ENCODE data around the gene GRK5.
"Not testable (repeated sequence)": the region's sequence is repeated elsewhere in the genome, so short reads cannot be mapped to it uniquely, and the experiment has no call there.

GRK5 gene

DNA sequence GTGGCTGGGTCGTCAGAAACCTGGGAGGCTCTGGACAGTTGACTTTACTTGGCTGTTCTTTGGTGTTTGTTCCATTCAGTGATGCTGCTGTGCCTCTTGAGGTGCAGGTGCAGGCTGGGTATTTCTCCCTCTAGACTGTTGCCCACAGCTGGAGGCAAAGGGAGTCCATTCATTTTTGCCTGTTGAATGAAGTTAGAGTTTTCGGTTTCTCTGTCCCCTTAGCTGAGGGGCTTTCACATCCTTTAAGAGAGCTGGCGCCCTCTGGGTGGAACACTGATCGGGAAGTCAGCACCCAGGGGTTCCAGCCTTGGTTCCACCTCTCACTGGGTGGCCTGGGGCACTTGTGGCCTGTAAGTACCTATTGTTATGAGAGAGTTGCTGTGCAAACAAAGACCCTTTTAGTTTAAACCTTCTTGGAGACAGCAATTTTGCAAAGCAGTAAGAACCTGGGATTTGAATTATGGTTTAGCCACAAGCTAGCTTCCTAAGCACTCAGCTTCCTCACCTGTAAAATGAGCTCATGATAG lies 67.2 kb downstream of the GRK5 start:
- no peak for DNase-seq (ENCODE audit: low read depth in 3 of 3)

GRCh38 chr10:119275085-119275484 lies 67.7 kb downstream of the GRK5 start:
- no peak for DNase-seq (ENCODE audit: low read depth in 3 of 3)

DNA sequence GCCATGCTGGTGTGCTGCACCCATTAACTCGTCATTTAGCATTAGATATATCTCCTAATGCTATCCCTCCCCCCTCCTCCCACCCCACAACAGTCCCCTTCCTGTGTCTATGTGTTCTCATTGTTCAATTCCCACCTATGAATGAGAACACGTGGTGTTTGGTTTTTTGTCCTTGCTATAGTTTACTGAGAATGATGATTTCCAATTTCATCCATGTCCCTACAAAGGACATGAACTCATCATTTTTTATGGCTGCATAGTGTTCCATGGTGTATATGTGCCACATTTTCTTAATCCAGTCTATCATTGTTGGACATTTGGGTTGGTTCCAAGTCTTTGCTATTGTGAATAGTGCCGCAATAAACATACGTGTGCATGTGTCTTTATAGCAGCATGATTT lies 68.8 kb downstream of the GRK5 start:
- DNase-seq (ENCODE audit: low read depth in 3 of 3): not testable (repeated sequence)

GRCh38 chr10:119278126-119278709 lies 70.8 kb downstream of the GRK5 start:
- no peak for DNase-seq (ENCODE audit: low read depth in 3 of 3)

DNA sequence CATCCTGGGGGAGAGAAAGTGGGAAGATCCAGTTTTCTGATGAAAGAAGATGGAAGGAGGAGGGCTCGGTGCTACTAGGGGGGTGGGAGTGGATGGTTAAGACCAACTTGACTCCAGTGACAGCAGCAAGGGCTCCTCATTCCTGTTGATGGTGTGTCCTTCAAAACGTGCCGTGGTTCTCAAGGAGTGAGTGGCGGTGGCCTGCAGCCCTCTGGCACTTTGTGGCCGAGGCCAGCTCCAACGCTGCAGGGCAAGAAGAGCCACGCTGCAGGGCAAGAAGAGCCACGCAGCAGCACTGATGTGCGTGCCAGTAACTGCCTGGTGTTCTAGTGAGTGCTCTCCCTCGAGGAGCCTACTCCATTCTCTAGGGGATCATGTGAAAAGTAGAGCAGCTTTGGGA lies 72.1 kb downstream of the GRK5 start:
- no peak for DNase-seq (ENCODE audit: low read depth in 3 of 3)

- no peak for DNase-seq (ENCODE audit: low read depth in 3 of 3)
Observed at GRCh38 chr10:119281581-119282071, 74.3 kb downstream of the GRK5 start.

- DNase-seq (ENCODE audit: low read depth in 3 of 3): no peak
Observed at GRCh38 chr10:119282446-119282845, 75.1 kb downstream of the GRK5 start.

GRCh38 chr10:119283387-119283786 lies 76.0 kb downstream of the GRK5 start:
- DNase-seq (ENCODE audit: low read depth in 3 of 3): no peak

- no peak for DNase-seq (ENCODE audit: low read depth in 3 of 3)
Observed at GRCh38 chr10:119283818-119284217, 76.4 kb downstream of the GRK5 start.

GRCh38 chr10:119284679-119285096 lies 77.3 kb downstream of the GRK5 start:
- DNase-seq (ENCODE audit: low read depth in 3 of 3): no peak

DNA sequence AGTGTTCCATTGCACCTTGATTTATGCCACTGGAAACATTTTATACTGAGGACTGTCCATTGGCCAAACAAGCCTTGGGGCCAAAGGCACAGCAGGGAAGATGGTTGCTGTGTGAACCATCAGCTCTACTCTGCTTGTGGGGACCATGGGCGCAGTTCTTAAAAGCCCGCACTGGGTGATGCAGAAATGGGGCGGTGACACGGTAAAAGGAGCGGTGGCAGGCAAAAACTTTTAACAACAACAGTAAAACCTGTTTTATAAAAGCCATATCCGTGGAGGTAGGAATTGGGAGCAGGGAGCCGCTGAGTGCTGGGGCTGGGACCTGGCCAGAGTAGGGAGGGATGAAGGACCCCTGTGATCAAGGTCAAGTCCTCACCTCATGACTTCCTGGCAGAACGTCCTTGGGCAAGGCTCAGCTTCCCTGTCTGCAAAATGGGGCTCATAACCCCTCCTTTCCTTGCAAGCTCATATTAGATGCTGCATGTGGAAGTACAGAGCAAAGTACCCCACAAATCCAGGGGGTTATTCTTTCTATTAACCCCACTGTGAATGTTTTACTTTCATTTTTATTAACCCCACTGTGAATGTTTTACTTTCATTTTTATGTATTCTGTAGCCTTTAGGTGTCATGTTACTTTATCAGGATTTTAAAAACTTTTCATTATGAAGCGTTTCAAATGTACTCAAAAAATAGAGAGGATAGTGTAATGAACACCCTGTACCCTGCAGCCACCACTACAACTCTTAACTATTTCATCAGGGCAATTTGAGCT lies 78.3 kb downstream of the GRK5 start:
- DNase-seq (ENCODE audit: low read depth in 3 of 3): no peak

DNA sequence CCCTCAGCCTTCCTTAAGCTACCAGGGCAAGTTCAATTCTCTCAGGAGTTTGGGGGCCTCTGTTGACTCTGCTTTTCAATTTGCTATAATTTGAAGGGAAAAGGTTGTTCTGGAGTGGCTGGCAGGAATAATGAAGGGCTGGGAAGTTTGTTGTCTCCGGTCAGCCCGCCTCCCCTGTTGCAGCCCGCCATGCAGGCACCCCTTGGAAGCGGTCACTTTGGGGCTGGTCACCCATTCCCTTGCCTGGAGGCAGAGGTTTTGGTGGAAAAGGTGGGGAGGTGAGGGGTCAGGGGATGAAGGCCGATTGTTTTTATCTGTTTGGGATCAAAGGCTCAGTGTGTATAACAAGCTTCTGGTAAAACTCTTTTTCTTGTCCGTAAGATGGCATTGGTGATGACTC lies 79.1 kb downstream of the GRK5 start:
- no peak for DNase-seq (ENCODE audit: low read depth in 3 of 3)

GRCh38 chr10:119286983-119287633 lies 79.7 kb downstream of the GRK5 start:
- no peak for DNase-seq (ENCODE audit: low read depth in 3 of 3)

GRCh38 chr10:119288574-119289001 lies 81.2 kb downstream of the GRK5 start:
- no peak for DNase-seq (ENCODE audit: low read depth in 3 of 3)

DNA sequence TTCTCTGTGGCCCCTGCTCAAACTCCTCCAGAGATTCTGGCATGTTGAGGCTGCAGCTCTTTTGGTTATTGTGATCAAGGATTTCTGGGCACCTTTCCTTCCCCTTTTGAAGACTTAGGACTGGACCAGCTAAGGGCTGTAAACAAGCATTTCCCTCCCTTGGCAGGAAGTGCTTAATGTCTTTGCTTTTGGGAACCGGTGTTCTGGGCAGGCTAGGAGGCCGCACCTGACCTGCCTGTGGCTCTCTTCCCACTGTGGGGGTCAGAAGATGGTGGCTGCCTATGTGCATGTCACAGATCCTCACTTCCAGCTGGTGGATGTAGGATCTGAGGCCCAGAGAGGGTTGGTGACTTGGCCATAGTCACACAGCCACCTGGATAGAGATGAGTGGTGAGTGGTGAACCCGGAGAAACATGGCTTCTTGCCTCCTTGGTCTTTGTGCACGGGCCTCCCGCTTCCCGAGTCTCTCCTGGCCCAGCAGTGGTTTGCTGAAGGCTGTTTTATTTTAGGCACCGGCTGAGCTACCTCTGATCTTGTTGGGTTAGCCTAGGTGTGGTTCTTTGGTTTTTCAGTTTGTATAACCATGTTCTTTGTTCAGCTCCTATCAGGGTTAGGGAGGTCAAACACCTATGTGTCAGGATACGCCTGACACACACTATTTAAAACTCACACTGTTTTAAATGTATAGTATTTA lies 82.0 kb downstream of the GRK5 start:
- no peak for DNase-seq (ENCODE audit: low read depth in 3 of 3)

- DNase-seq (ENCODE audit: low read depth in 3 of 3): no peak
Observed at GRCh38 chr10:119290301-119291048, 83.1 kb downstream of the GRK5 start.

DNA sequence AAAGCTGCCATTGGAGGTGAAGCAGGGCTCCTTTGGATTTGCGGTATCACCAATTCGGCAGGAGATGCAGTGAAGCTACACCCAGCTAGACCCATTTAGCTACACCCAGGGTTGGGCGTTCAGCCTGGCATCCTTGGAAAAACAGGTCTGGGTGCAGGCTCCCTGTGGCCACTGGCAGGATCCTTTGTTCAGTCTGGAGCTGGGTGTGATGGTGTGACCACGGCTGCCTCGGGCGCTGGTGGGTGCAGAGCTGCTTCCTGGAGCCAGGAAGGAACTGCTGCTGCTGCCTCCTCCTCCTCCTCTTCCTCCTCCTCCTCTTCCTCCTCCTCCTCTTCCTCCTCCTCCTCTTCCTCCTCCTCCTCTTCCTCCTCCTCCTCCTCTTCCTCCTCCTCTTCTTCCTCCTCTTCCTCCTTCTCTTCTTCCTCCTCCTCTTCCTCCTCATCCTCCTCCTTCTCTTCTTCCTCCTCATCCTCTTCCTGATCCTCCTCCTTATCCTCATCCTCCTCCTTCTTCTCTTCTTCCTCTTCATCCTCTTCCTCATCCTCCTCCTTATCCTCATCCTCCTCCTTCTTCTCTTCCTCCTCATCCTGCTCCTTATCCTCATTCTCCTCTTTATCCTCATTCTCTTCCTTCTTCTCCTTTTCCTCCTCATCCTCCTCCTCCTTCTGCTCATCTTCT lies 84.0 kb downstream of the GRK5 start:
- no peak for DNase-seq (ENCODE audit: low read depth in 3 of 3)

- DNase-seq (ENCODE audit: low read depth in 3 of 3): no peak
Observed at GRCh38 chr10:119292968-119293760, 85.8 kb downstream of the GRK5 start.

DNA sequence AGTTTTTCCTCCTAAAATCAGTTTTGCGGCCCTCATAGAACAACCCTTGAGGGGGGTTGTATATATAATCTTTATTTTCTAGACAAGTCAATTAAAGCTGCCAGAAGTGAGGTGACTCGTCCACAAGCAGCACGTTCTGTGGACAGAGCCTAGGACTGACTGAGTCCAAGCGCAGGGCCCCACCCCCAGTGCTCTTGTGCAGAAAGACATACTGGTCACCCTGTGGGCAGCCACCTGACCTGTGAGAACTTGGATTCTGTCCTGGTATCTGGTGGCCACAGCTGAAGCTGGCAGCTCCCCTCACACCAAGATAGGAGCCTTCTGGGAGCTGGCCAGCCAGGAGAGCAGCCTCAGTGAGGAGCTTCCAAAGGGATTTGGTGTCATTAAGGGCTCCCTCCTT lies 89.3 kb downstream of the GRK5 start:
- no peak for DNase-seq (ENCODE audit: low read depth in 3 of 3)

All from stimulated activated CD4-positive, alpha-beta T cell treated with anti-CD3 and anti-CD28 coated beads, TNF-alpha, amount 100 ng/mL, for 4 hours (primary cell).